K562 (cell line): ENCODE results near the gene GPER1. TPM values are rescaled to one million over a fixed set of nuclear protein-coding genes. Genes with fewer than 3 reads are reported as not detected.

ENCODE experiments used
- ATAC-seq: fragments of 200-7000 bp; cut with Tn5 transposase; 3 replicates; pipeline ENCODE4 v1.9.1; 2020; ENCODE audit warnings: moderate library complexity
- BruUV-seq: library from RNA; stranded (reverse); fragments of 400-500 nt; replicated peaks from 2 replicates; lab custom pipeline; 2021; lab: Mats Ljungman, UMichigan
- CTCF ChIA-PET: fragments of 300-600 bp; formaldehyde crosslinking; extraction: SDS; loops from one replicate; lab custom pipeline; 2021; ENCODE audit warnings: low intra/inter-chr PET ratio; lab: Yijun Ruan, JAX
- POLR2A ChIA-PET: fragments of 300-600, 350-650 bp; sonication (Branson Sonifier 250); formaldehyde crosslinking; extraction: SDS; loops from one replicate; lab custom pipeline; 2021; ENCODE audit warnings: antibody characterized with exemption, inconsistent platforms; lab: Yijun Ruan, JAX
- DNase-seq, 4 experiments: peaks; one replicate each; pipeline versions ENCODE4 v3.0.0 to v3.0.0-alpha.2; 2011 to 2018; ENCODE audit warnings: low spot score in 3 of 4, mixed read lengths in 3 of 4; ENCODE audit errors: extremely low read depth in 1 of 4
- FAIRE-seq: peaks from 2 replicates; lab custom pipeline; 2011; peaks lifted over from hg19 to GRCh38; lab: Jason Lieb, UNC
- H2AFZ ChIP-seq: 2 replicates; pipeline ENCODE4 v1.6.0; 2011; ENCODE audit warnings: low read depth, low read length, control low read depth, inconsistent platforms
- H3K27ac ChIP-seq: fragments of 200-600 bp; 3 replicates; pipeline ENCODE4 v1.8.0; 2011; ENCODE audit warnings: low read depth, mild to moderate bottlenecking, control low read depth, inconsistent platforms, low read length, moderate library complexity, mixed read lengths; ENCODE audit errors: extremely low read depth
- H3K27me3 ChIP-seq, 2 experiments: fragments of 300-600 bp in 1 of 2; 2 replicates in 1 of 2; 3 replicates in 1 of 2; pipeline versions ENCODE4 v1.6.0 to v1.8.0; 2011; ENCODE audit warnings: inconsistent platforms in 2 of 2, low read length in 2 of 2, mild to moderate bottlenecking in 1 of 2, mixed read lengths in 1 of 2, moderate library complexity in 1 of 2; ENCODE audit not compliant: control insufficient read depth in 2 of 2, insufficient read depth in 2 of 2
- H3K36me3 ChIP-seq: fragments of 300-600 bp; 3 replicates; pipeline ENCODE4 v1.8.0; 2011; ENCODE audit warnings: mild to moderate bottlenecking, low read length, inconsistent platforms; ENCODE audit not compliant: control insufficient read depth, insufficient read depth
- H3K4me1 ChIP-seq, 2 experiments: fragments of 200-600 bp in 1 of 2; replicated peaks in 1 of 2; 2 replicates in 1 of 2; 3 replicates in 1 of 2; pipeline versions ENCODE4 v1.5.1 to v1.8.0; 2011; ENCODE audit warnings: inconsistent platforms in 2 of 2, low read length in 2 of 2, mild to moderate bottlenecking in 1 of 2, mixed read lengths in 1 of 2, moderate library complexity in 1 of 2; ENCODE audit not compliant: control insufficient read depth in 2 of 2, insufficient read depth in 2 of 2
- H3K4me2 ChIP-seq: 2 replicates; pipeline ENCODE4 v1.6.1; 2011; ENCODE audit warnings: low read length, control low read depth, inconsistent platforms, mixed read lengths; ENCODE audit not compliant: insufficient read depth
- H3K4me3 ChIP-seq: fragments of 200-600 bp; sonication (generic), shearing (Covaris generic); 2 replicates; pipeline ENCODE4 v1.5.1; 2016; ENCODE audit warnings: control low read depth, inconsistent platforms
- H3K79me2 ChIP-seq: fragments of 200-600 bp; 3 replicates; pipeline ENCODE4 v1.8.0; 2011; ENCODE audit warnings: low read length, inconsistent platforms; ENCODE audit not compliant: control insufficient read depth, insufficient read depth
- H3K9ac ChIP-seq, 2 experiments: 2 replicates each; pipeline versions ENCODE4 v1.6.0 to v1.6.1; 2011; ENCODE audit warnings: low read depth in 2 of 2, low read length in 2 of 2, control low read depth in 1 of 2, inconsistent platforms in 1 of 2, mild to moderate bottlenecking in 1 of 2, mixed read lengths in 1 of 2; ENCODE audit not compliant: insufficient read depth in 1 of 2
- H3K9me1 ChIP-seq: one replicate; pipeline ENCODE4 v1.6.0; 2011; ENCODE audit warnings: inconsistent platforms, mild to moderate bottlenecking, low read length, moderate library complexity; ENCODE audit not compliant: control insufficient read depth, insufficient read depth
- H3K9me3 ChIP-seq: replicated peaks from 2 replicates; pipeline ENCODE4 v1.5.1; 2011; ENCODE audit warnings: low read depth, low read length, inconsistent platforms; ENCODE audit not compliant: control insufficient read depth, insufficient read depth
- H4K20me1 ChIP-seq: replicated peaks from 2 replicates; pipeline ENCODE4 v1.6.1; 2011; ENCODE audit warnings: low read length, inconsistent platforms, mixed read lengths; ENCODE audit not compliant: control insufficient read depth, insufficient read depth
- CAMTA2 ChIP-seq: fragments of 250-450 bp; sonication (Bioruptor Pico); conservative IDR thresholded peaks from 2 replicates; pipeline ENCODE4 v1.5.1; 2022
- EGR1 ChIP-seq: fragments of 450-650 bp; conservative IDR thresholded peaks from 2 replicates; pipeline ENCODE4 v1.6.1; 2017; ENCODE audit warnings: mild to moderate bottlenecking
- ESRRB ChIP-seq: fragments of 250-450 bp; sonication (Bioruptor Pico); IDR thresholded peaks from 2 replicates; pipeline ENCODE4 v1.5.0; 2020; ENCODE audit warnings: mild to moderate bottlenecking, moderate library complexity, borderline replicate concordance
- GTF2B ChIP-seq: IDR thresholded peaks from 2 replicates; pipeline ENCODE4 v1.6.1; 2011; ENCODE audit not compliant: insufficient read length; ENCODE audit errors: extremely low read depth
- HDGF ChIP-seq: fragments of 450-650 bp; IDR thresholded peaks from 2 replicates; pipeline ENCODE4 v1.6.1; 2016
- L3MBTL2 ChIP-seq: fragments of 450-650 bp; IDR thresholded peaks from 2 replicates; pipeline ENCODE4 v1.6.1; 2016; ENCODE audit warnings: mild to moderate bottlenecking, moderate library complexity
- MEF2A ChIP-seq: IDR thresholded peaks from 2 replicates; pipeline ENCODE4 v1.6.1; 2011; ENCODE audit warnings: low read depth, mild to moderate bottlenecking, low read length, moderate library complexity; ENCODE audit not compliant: control insufficient read depth
- RFX1 ChIP-seq: fragments of 450-650 bp; IDR thresholded peaks from 2 replicates; pipeline ENCODE4 v1.6.1; 2016; ENCODE audit warnings: mild to moderate bottlenecking, moderate library complexity
- ZEB2 ChIP-seq: fragments of 450-650 bp; IDR thresholded peaks from 2 replicates; pipeline ENCODE4 v1.6.1; 2016
- ZNF398 ChIP-seq: fragments of 250-450 bp; sonication (Bioruptor Pico); IDR thresholded peaks from 2 replicates; pipeline ENCODE4 v1.8.0; 2021; ENCODE audit warnings: moderate library complexity, mild to moderate bottlenecking, inconsistent platforms
- ZNF551 ChIP-seq: fragments of 250-450 bp; sonication (Bioruptor Pico); IDR thresholded peaks from 2 replicates; pipeline ENCODE4 v1.5.0; 2021; ENCODE audit warnings: mild to moderate bottlenecking, moderate library complexity
- ZSCAN29 ChIP-seq: fragments of 450-650 bp; IDR thresholded peaks from 2 replicates; pipeline ENCODE4 v1.6.1; 2017
- WGBS: fragments of 100-300 bp; shearing (Covaris generic); methylation state at CpG from one replicate; pipeline ENCODE4 v1.1.6; 2016; ENCODE audit warnings: low coverage, mixed read lengths; ENCODE audit not compliant: insufficient coverage; ENCODE audit errors: missing lambda C conversion rate; 5-methylcytosine and 5-hydroxymethylcytosine counted together
- in situ Hi-C: fragments of 300-500 bp; cut with MboI; formaldehyde crosslinking; loops from 4 replicates; pipeline ENCODE4 v1.15.0; 2018; ENCODE audit warnings: inconsistent platforms, mixed read lengths
- intact Hi-C: fragments of 100-400 bp; cut with micrococcal nuclease; formaldehyde crosslinking; loops from 2 replicates; pipeline ENCODE4 v1.14.2; 2022
- polyA plus RNA-seq, 8 experiments: library from polyadenylated mRNA; depleted of rRNA in 4 of 8; stranded (reverse) in 5 of 8; unstranded in 3 of 8; fragments of >200 nt; fragmentation: Nextera tagmentation in 2 of 8; fragmentation: Illumina TruSeq in 1 of 8; extraction: Ambion mirVana in 2 of 8; extraction: Trizol in 1 of 8; gene quantifications; 2 replicates each; pipeline versions ENCODE4 v1.2.1 to v1.2.3, GENCODE V29; 2011 to 2014; ENCODE audit warnings: inconsistent platforms in 1 of 8, missing spikeins in 1 of 8
- total RNA-seq, 7 experiments: library from RNA; depleted of rRNA in 6 of 7; stranded (reverse); fragments of >200 nt in 6 of 7; fragmentation: Illumina TruSeq in 2 of 7; extraction: Trizol in 2 of 7; gene quantifications; 2 replicates each; pipeline versions ENCODE4 v1.2.1 to v1.2.3, GENCODE V29; 2011 to 2021; ENCODE audit warnings: low replicate concordance in 1 of 7
- TF ChIP-seq, protein P1 (sequence below): sonication (generic); formaldehyde crosslinking; IDR thresholded peaks from 2 replicates; pipeline ENCODE4 v1.9.0; 2022; ENCODE audit warnings: mild to moderate bottlenecking, missing genetic modification reagents

Gene GPER1
- total and polyA plus RNA-seq, 9 of the 15 experiments (the other 6 are each of a cell fraction or from before 2014, with no cell fraction given): 0.04 to 0.09 (median 0.08) TPM; not detected in 6

DNA sequence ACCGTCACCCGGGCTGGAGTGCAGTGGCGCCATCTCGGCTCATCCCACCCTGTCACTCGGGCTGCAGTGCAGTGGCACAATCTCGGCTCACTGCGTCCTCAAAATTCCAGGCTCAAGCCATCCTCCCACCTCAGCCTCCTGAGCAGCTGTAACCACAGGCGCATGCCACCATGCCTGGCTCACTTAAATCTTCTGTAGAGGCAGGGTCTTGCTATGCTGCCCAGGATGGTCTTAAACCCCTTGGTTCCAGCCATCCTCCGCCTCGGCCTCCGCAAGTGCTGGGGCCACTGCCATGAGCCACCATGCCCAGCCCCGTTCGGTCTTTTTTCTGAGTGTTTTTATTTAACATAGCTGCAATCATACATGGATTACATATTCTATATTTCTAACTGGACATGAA lies 41.5 kb downstream of the GPER1 start:
- BruUV-seq: no TSS peak
- no peak overlapping the region for H3K4me2 ChIP-seq
- intact Hi-C loops (no loop called here), in situ Hi-C loops (no loop called here)
- H3K4me3 ChIP-seq: no peak overlapping the region
- no peaks in the 10 kb centered on the region for H3K27me3 ChIP-seq
- ChIA-PET CTCF (no interaction called here), POLR2A (no interaction called here)
- WGBS: 98% methylated on average over 9 of the region's 13 CpGs
- H3K79me2 ChIP-seq: peaks cover 15% of the 10 kb centered on the region
- ATAC-seq (no peak), DNase-seq (no peak), FAIRE-seq (no peak)
- no peak overlapping the region for H3K9ac ChIP-seq
- H3K27ac ChIP-seq: no peak overlapping the region
- H3K9me3 ChIP-seq: no peaks in the 10 kb centered on the region
- no peaks in the 10 kb centered on the region for H4K20me1 ChIP-seq
- peaks cover 20% of the 10 kb centered on the region for H3K36me3 ChIP-seq
- H3K9me1 ChIP-seq: no peaks in the 10 kb centered on the region
- peaks cover 0 to 11% of the 10 kb centered on the region in 2 experiments; a peak in 2 of 5 replicates for H3K4me1 ChIP-seq
- no peak overlapping the region for H2AFZ ChIP-seq
- TF ChIP-seq HDGF (no peak), CAMTA2 (CRISPR knock-in tag) (no peak), EGR1 (no peak)
- TF ChIP-seq, protein P1, sequence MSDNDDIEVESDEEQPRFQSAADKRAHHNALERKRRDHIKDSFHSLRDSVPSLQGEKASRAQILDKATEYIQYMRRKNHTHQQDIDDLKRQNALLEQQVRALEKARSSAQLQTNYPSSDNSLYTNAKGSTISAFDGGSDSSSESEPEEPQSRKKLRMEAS (CRISPR knock-in tag): no peak

- H3K27me3 ChIP-seq: no peaks in the 10 kb centered on the region
- FAIRE-seq: no peak
- H3K9ac ChIP-seq: peak overlapping the region in 1 of 2 experiments; percentile 9; a peak in 1 of 4 replicates
- peaks cover 21% of the 10 kb centered on the region for H3K79me2 ChIP-seq
- H3K4me1 ChIP-seq: peaks cover 0 to 5% of the 10 kb centered on the region in 2 experiments; a peak in 2 of 5 replicates
- no peaks in the 10 kb centered on the region for H3K9me1 ChIP-seq
- 89% methylated on average over 12 of the region's 26 CpGs for WGBS
- CTCF ChIA-PET: no interaction called here
- POLR2A ChIA-PET: no interaction called here
- H3K4me3 ChIP-seq: no peak overlapping the region
- no peak for DNase-seq
- H3K36me3 ChIP-seq: peaks cover 16% of the 10 kb centered on the region
- H3K4me2 ChIP-seq: no peak overlapping the region
- intact Hi-C loops (no loop called here), in situ Hi-C loops (no loop called here)
- H3K9me3 ChIP-seq: no peaks in the 10 kb centered on the region
- no peak overlapping the region for H2AFZ ChIP-seq
- no peaks in the 10 kb centered on the region for H4K20me1 ChIP-seq
- no TSS peak for BruUV-seq
- H3K27ac ChIP-seq: no peak overlapping the region
- no peak for ATAC-seq
- no peak for TF ChIP-seq ZEB2
- no peak for TF ChIP-seq L3MBTL2
- TF ChIP-seq GTF2B: no peak
- TF ChIP-seq ZNF398 (CRISPR knock-in tag): no peak
- no peak for TF ChIP-seq ZNF551
- no peak for TF ChIP-seq MEF2A
- TF ChIP-seq RFX1: no peak
- TF ChIP-seq ZSCAN29: no peak
- no peak for TF ChIP-seq ESRRB (CRISPR knock-in tag)
Measured at GRCh38 chr7:1130021-1130990, 42.4 kb downstream of the GPER1 start.
